Measurements from ENCODE around the gene DOCK3. TPM values are rescaled to one million over a fixed set of nuclear protein-coding genes. Genes with fewer than 3 reads are reported as not detected.

Gene DOCK3
- total and polyA plus RNA-seq, 9 donors = 0.04 to 0.71 (median 0.27) TPM; not detected in 1

- TF ChIP-seq POLR2A (IDR thresholded peaks at IDR 0.05) (no peak), EP300 (IDR thresholded peaks at IDR 0.05) (no peak)
- TF ChIP-seq, protein P1, sequence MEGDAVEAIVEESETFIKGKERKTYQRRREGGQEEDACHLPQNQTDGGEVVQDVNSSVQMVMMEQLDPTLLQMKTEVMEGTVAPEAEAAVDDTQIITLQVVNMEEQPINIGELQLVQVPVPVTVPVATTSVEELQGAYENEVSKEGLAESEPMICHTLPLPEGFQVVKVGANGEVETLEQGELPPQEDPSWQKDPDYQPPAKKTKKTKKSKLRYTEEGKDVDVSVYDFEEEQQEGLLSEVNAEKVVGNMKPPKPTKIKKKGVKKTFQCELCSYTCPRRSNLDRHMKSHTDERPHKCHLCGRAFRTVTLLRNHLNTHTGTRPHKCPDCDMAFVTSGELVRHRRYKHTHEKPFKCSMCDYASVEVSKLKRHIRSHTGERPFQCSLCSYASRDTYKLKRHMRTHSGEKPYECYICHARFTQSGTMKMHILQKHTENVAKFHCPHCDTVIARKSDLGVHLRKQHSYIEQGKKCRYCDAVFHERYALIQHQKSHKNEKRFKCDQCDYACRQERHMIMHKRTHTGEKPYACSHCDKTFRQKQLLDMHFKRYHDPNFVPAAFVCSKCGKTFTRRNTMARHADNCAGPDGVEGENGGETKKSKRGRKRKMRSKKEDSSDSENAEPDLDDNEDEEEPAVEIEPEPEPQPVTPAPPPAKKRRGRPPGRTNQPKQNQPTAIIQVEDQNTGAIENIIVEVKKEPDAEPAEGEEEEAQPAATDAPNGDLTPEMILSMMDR (IDR thresholded peaks at IDR 0.05) = no peak
Measured at GRCh38 chr3:50639055-50639494, 35.7 kb upstream of the DOCK3 start.

GRCh38 chr3:50642382-50642781, 32.3 kb upstream of the DOCK3 start:
- intact Hi-C loops (cut with DNase I) = no loop called here
- DNase-seq = no peak
- 98 to 100% (median 98%) methylated on average over 1 of the region's 1 CpG for WGBS, 3 donors
- H3K27ac ChIP-seq = no peak overlapping the region
- no peak overlapping the region for H3K4me3 ChIP-seq
- no peaks in the 10 kb centered on the region for H3K27me3 ChIP-seq
- no peaks in the 10 kb centered on the region for H3K9me3 ChIP-seq
- no peaks in the 10 kb centered on the region for H3K36me3 ChIP-seq
- TF ChIP-seq, protein P1 (IDR thresholded peaks at IDR 0.05) = no peak
- TF ChIP-seq POLR2A (IDR thresholded peaks at IDR 0.05) = no peak
- TF ChIP-seq EP300 (IDR thresholded peaks at IDR 0.05) = no peak
- H3K4me1 ChIP-seq (ENCODE audit: insufficient read depth) = no peaks in the 10 kb centered on the region

More at GRCh38 chr3:50639055-50639494, 35.7 kb upstream of the DOCK3 start:
- intact Hi-C loops (cut with DNase I) = no loop called here
- Histone ChIP-seq H3K4me3 (no peak overlapping the region), H3K4me1 (ENCODE audit: insufficient read depth) (no peaks in the 10 kb centered on the region), H3K9me3 (no peaks in the 10 kb centered on the region), H3K27me3 (no peaks in the 10 kb centered on the region), H3K27ac (no peak overlapping the region), H3K36me3 (no peaks in the 10 kb centered on the region)
- 79 to 93% (median 86%) methylated on average over 6 of the region's 6 CpGs for WGBS, 3 donors
- DNase-seq = no peak

DNA sequence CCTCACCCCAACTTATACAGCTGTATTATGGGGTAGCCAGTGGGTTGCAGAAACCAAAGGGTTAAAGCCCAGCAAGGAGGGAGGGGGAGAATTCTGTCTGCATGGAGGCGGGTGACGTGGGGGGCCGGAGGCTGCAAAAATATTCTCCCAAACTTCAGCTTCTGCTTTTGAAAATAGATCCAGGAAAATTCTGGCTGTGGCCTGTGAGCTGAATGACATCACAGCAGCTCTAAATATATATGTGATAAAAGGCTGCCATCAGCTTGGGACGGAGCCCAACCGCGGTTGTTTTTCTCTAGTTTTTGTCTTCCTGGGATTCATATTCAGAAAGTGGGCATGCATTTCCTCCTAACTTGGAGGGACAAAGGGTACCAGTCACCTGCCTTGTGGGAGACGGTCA, 30.2 kb upstream of the DOCK3 start:
- WGBS, 3 donors = 16 to 21% (median 21%) methylated on average over 7 of the region's 7 CpGs
- H3K27ac ChIP-seq = peak overlapping the region in 1 of 2 donors; percentile 3
- TF ChIP-seq, protein P1 (IDR thresholded peaks at IDR 0.05) = no peak
- TF ChIP-seq POLR2A (IDR thresholded peaks at IDR 0.05) = no peak

DNA sequence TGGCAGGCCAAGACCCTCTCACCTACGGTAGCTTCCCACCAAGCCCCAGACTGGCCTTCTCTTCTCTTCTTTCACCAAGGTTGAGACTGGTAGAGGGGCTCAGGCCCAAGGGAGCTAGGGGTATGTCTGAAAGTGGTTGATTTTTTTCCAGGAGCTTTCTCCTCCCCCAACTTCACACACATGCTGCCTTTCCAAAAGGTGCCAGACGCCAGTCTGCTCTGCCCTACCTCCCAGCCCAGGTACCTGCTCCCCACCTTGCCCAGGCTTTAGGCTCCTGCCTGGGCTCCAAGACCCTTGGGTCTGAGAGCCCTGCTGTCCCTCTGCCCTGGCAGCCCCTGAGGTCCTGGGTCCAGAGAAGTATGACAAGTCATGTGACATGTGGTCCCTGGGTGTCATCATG, 29.3 kb upstream of the DOCK3 start:
- H3K27ac ChIP-seq = peak overlapping the region in 1 of 2 donors; percentile 3
- no peak overlapping the region for H3K4me3 ChIP-seq
- DNase-seq = no peak
- no peaks in the 10 kb centered on the region for H3K9me3 ChIP-seq
- no peaks in the 10 kb centered on the region for H3K36me3 ChIP-seq
- TF ChIP-seq POLR2A (IDR thresholded peaks at IDR 0.05) (no peak), EP300 (IDR thresholded peaks at IDR 0.05) (no peak)
- TF ChIP-seq, protein P1 (IDR thresholded peaks at IDR 0.05) = no peak
- WGBS, 3 donors = 90 to 100% (median 91%) methylated on average over 2 of the region's 2 CpGs
- H3K27me3 ChIP-seq = no peaks in the 10 kb centered on the region
- intact Hi-C loops (cut with DNase I) = no loop called here
- H3K4me1 ChIP-seq (ENCODE audit: insufficient read depth) = peaks cover 4% of the 10 kb centered on the region

More for the DNA sequence above, 30.2 kb upstream of the DOCK3 start:
- intact Hi-C loops (cut with DNase I) = no loop called here
- no peak overlapping the region for H3K4me3 ChIP-seq
- H3K36me3 ChIP-seq = no peaks in the 10 kb centered on the region
- H3K27me3 ChIP-seq = no peaks in the 10 kb centered on the region
- peaks cover 4% of the 10 kb centered on the region for H3K4me1 ChIP-seq (ENCODE audit: insufficient read depth)
- H3K9me3 ChIP-seq = no peaks in the 10 kb centered on the region
- peak in 1 of 5 donors; percentile 33 for DNase-seq

All from ovary (tissue), 9 donors.